ENCODE data around the gene ASCL1. TPM values are rescaled to one million over a fixed set of nuclear protein-coding genes. Genes with fewer than 3 reads are reported as not detected.
A peak's percentile ranks its signal among the peaks of the same experiment; 100 is the strongest.

Gene ASCL1
- total RNA-seq = not detected

DNA sequence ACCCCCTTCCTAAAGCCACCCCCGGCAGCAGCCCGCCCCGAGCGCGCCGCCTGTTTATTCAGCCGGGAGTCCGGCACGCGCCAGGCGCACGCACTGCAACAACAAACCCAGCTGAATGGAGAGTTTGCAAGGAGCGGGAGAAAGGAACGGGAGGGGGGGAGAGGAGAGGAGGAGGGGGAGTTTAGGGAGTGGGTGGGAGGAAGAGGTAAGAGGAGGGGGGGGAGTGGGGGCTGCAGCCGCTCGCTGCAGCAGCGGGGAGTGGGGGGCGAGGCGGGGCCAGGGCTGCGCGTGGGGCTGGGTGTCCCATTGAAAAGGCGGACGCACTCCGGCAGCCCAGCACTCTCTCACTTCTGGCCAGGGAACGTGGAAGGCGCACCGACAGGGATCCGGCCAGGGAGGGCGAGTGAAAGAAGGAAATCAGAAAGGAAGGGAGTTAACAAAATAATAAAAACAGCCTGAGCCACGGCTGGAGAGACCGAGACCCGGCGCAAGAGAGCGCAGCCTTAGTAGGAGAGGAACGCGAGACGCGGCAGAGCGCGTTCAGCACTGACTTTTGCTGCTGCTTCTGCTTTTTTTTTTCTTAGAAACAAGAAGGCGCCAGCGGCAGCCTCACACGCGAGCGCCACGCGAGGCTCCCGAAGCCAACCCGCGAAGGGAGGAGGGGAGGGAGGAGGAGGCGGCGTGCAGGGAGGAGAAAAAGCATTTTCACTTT lies at the start of gene ASCL1:
Gene ASCL1 (plus strand): TSS at position 336 of the 712 bp plus-strand sequence. CDS start 571 bp downstream, outside the sequence.
- Histone ChIP-seq H3K9me3 (no peaks in the 10 kb centered on the region), H3K4me3 (peak within 1 kb of the TSS; percentile 66), H3K36me3 (no peaks in the 10 kb centered on the region), H3K4me1 (ENCODE audit: control insufficient read depth in 1 of 2, low read depth in 2 of 2) (peaks cover 5 to 20% of the 10 kb centered on the region in 2 donors), H3K27ac (no peak within 1 kb of the TSS), H3K27me3 (replicated peaks; ENCODE audit: insufficient read depth) (no peaks in the 10 kb centered on the region)
- TF ChIP-seq, protein P1, sequence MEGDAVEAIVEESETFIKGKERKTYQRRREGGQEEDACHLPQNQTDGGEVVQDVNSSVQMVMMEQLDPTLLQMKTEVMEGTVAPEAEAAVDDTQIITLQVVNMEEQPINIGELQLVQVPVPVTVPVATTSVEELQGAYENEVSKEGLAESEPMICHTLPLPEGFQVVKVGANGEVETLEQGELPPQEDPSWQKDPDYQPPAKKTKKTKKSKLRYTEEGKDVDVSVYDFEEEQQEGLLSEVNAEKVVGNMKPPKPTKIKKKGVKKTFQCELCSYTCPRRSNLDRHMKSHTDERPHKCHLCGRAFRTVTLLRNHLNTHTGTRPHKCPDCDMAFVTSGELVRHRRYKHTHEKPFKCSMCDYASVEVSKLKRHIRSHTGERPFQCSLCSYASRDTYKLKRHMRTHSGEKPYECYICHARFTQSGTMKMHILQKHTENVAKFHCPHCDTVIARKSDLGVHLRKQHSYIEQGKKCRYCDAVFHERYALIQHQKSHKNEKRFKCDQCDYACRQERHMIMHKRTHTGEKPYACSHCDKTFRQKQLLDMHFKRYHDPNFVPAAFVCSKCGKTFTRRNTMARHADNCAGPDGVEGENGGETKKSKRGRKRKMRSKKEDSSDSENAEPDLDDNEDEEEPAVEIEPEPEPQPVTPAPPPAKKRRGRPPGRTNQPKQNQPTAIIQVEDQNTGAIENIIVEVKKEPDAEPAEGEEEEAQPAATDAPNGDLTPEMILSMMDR (IDR thresholded peaks at IDR 0.05) = no peak
- DNase-seq (ENCODE audit: low spot score) (no peak), ATAC-seq (ENCODE audit: insufficient number of reproducible peaks, low FRiP score, low read depth) (no peak)

DNA sequence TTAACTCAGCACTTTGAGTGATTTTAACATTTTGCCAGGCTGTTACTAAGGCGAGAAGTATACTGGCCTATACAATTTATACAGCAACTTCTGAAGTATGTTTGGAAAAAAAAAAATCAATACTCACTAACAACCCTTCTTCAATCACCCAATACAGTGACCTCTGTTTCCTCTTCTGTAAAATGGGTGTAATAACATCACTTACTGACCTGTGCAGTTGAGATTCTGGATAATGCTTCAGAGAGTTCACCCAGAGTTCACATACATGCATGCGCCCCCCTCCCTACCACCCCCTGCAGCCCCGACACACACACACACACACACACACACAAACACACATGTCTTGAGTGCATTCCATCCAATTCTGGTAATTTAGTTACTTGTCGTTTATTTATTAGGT lies 49.6 kb upstream of the ASCL1 start:
- ATAC-seq (ENCODE audit: insufficient number of reproducible peaks, low FRiP score, low read depth) (no peak), DNase-seq (ENCODE audit: low spot score) (no peak)
- Histone ChIP-seq H3K27me3 (replicated peaks; ENCODE audit: insufficient read depth) (no peaks in the 10 kb centered on the region), H3K4me3 (no peak overlapping the region), H3K36me3 (no peaks in the 10 kb centered on the region), H3K4me1 (ENCODE audit: control insufficient read depth in 1 of 2, low read depth in 2 of 2) (no peaks in the 10 kb centered on the region), H3K27ac (no peak overlapping the region), H3K9me3 (no peaks in the 10 kb centered on the region)
- TF ChIP-seq, protein P1 (IDR thresholded peaks at IDR 0.05) = no peak

- H3K27me3 ChIP-seq (replicated peaks; ENCODE audit: insufficient read depth) = no peaks in the 10 kb centered on the region
- no peak overlapping the region for H3K4me3 ChIP-seq
- ATAC-seq (ENCODE audit: insufficient number of reproducible peaks, low FRiP score, low read depth) = no peak
- no peak overlapping the region for H3K27ac ChIP-seq
- no peaks in the 10 kb centered on the region for H3K36me3 ChIP-seq
- no peaks in the 10 kb centered on the region for H3K9me3 ChIP-seq
- no peaks in the 10 kb centered on the region for H3K4me1 ChIP-seq (ENCODE audit: control insufficient read depth in 1 of 2, low read depth in 2 of 2)
- TF ChIP-seq, protein P1 (IDR thresholded peaks at IDR 0.05) = no peak
- no peak for DNase-seq (ENCODE audit: low spot score)
Measured at GRCh38 chr12:102910137-102910536, 47.3 kb upstream of the ASCL1 start.

DNA sequence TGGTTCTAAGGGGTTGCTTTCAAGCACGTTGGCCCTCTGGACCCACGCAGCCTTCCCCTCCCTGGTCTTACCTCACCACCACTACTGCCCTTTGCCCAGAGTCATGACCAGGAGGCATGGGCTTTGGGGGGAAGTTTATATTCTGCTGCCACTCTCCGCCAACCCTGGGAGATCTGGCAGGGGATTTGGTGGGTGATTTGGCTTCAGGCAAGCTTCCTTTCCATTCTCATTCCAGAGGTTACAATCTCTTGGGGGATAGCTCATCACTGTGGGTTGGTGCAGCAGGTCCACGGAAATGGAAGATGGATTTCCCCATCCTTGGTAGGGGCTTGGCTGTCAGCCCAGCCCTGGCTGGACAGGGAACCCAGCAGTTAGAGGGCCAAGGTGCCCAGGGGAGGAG lies 46.7 kb upstream of the ASCL1 start:
- H3K27ac ChIP-seq = no peak overlapping the region
- no peaks in the 10 kb centered on the region for H3K4me1 ChIP-seq (ENCODE audit: control insufficient read depth in 1 of 2, low read depth in 2 of 2)
- H3K27me3 ChIP-seq (replicated peaks; ENCODE audit: insufficient read depth) = no peaks in the 10 kb centered on the region
- DNase-seq (ENCODE audit: low spot score) (no peak), ATAC-seq (ENCODE audit: insufficient number of reproducible peaks, low FRiP score, low read depth) (no peak)
- TF ChIP-seq, protein P1 (IDR thresholded peaks at IDR 0.05) = no peak
- H3K36me3 ChIP-seq = no peaks in the 10 kb centered on the region
- H3K9me3 ChIP-seq = no peaks in the 10 kb centered on the region
- H3K4me3 ChIP-seq = no peak overlapping the region

DNA sequence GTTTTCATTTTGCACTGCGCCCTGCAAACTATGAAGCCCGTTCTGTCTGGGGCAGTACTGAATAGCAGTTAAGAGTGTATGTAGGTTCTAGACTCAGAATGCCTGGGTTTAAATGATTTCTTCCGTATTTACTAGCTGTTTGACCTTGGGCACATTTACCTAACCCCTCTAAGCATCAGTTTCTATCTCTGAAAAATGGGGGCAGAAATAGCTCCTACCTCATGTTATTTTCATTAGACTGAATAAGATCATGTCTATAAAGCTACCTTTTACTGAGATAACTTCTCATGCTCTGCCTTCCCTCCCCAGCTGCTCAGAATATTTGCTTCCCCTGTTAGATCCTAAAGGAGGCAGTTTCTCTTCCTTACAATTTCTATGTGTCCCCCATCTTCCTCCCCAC lies 46.2 kb upstream of the ASCL1 start:
- H3K27ac ChIP-seq = no peak overlapping the region
- ATAC-seq (ENCODE audit: insufficient number of reproducible peaks, low FRiP score, low read depth) (no peak), DNase-seq (ENCODE audit: low spot score) (no peak)
- H3K4me1 ChIP-seq (ENCODE audit: control insufficient read depth in 1 of 2, low read depth in 2 of 2) = no peaks in the 10 kb centered on the region
- H3K36me3 ChIP-seq = no peaks in the 10 kb centered on the region
- no peaks in the 10 kb centered on the region for H3K27me3 ChIP-seq (replicated peaks; ENCODE audit: insufficient read depth)
- TF ChIP-seq, protein P1 (IDR thresholded peaks at IDR 0.05) = no peak
- no peak overlapping the region for H3K4me3 ChIP-seq
- H3K9me3 ChIP-seq = no peaks in the 10 kb centered on the region

Data from thoracic aorta (tissue), 2 donors.